ENCODE measurements around the gene FAM216B. TPM values are rescaled to one million over a fixed set of nuclear protein-coding genes. Genes with fewer than 3 reads are reported as not detected.
"Not testable (repeated sequence)": the region's sequence is repeated elsewhere in the genome, so short reads cannot be mapped to it uniquely, and the experiment has no call there.

The FAM216B gene
- total RNA-seq, 1 experiment from 2014 or later: not detected

DNA sequence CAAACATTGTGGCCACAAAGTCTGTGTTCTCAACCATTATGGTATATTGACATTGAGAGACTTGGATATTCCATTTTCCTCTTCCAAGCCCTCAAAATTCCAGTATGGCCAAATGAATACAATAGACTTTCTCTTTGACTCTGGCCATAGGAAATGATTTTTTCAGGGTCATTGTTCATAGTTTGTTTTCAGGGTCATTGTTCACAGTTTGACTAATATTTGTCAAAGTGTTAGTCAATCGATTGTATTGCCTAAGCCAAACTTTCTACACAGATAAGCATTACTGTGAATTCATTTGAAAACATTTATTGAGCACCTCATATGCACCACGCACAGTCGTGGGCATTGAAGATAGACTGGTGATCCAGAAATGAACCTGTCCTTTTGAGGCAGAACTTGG is 22.9 kb upstream of the FAM216B start:
- no peak overlapping the region for H3K4me3 ChIP-seq
- H3K27me3 ChIP-seq: no peaks in the 10 kb centered on the region
- H3K9me3 ChIP-seq (replicated peaks): no peaks in the 10 kb centered on the region
- no peak for DNase-seq
- H3K4me1 ChIP-seq: no peaks in the 10 kb centered on the region
- H3K27ac ChIP-seq: no peak overlapping the region
- H3K36me3 ChIP-seq: no peaks in the 10 kb centered on the region

DNA sequence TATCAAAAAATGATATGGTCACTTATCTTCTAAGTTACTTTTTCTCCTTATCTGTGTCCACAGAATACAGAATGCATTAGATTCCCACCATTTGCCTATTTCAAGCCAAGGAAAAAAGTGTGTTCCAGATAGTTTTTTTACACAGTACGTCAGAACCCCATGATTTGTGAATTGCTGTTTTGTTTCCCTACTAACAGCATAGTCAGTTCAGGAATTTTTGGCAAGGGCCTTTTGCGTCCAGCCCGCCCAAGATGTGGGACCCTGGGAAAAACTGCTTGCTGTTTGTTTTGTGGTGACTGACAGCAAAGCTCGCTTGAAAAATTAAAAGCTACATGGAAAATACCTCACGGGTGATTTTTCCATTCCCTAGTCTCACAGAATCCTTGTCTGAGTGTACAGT is 20.4 kb upstream of the FAM216B start:
- no peak for DNase-seq
- H3K27me3 ChIP-seq: no peaks in the 10 kb centered on the region
- no peak overlapping the region for H3K27ac ChIP-seq
- no peaks in the 10 kb centered on the region for H3K9me3 ChIP-seq (replicated peaks)
- H3K36me3 ChIP-seq: no peaks in the 10 kb centered on the region
- no peak overlapping the region for H3K4me3 ChIP-seq
- no peaks in the 10 kb centered on the region for H3K4me1 ChIP-seq

DNA sequence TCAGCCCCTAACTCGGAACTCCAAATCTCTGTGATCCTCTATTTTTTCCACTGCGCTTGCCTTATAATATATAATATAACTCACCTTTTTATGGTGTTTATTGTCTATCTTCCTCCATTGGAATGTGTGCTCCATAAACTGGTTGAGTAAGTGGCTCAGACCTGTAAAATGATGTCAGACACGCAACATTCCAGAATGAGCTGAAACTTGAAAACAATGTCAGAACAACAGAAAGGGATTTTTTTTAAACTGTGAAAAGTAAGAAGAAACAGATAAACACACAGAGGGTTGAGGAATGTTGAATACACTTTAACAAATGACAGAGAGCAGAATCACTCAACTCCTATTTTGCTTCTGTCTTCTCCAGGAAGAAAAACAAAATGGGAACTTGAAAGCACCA is 19.1 kb upstream of the FAM216B start:
- Histone ChIP-seq H3K36me3 (no peaks in the 10 kb centered on the region), H3K27ac (no peak overlapping the region), H3K27me3 (no peaks in the 10 kb centered on the region), H3K4me1 (no peaks in the 10 kb centered on the region), H3K9me3 (replicated peaks) (no peaks in the 10 kb centered on the region), H3K4me3 (no peak overlapping the region)
- no peak for DNase-seq

DNA sequence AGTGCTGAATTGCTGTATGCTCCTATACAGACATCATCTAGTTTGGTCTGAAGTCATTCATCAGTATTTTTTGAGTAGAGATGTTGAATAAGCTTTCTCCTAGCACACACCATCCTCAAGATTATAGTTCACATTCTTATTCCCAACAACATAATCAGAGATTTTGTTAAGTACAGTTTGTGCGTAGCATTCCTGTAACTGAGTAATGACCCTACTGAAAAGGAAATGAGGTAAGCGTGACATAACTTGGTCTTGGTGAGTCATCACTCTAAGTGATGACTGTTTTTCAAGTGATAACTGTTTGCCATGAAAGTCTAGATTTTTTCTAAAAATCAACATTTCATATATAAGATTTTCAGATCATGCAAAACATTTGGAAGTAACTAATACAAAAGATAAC is 18.5 kb upstream of the FAM216B start:
- H3K27me3 ChIP-seq: no peaks in the 10 kb centered on the region
- H3K4me1 ChIP-seq: no peaks in the 10 kb centered on the region
- H3K9me3 ChIP-seq (replicated peaks): no peaks in the 10 kb centered on the region
- H3K27ac ChIP-seq: no peak overlapping the region
- no peak overlapping the region for H3K4me3 ChIP-seq
- DNase-seq: no peak
- no peaks in the 10 kb centered on the region for H3K36me3 ChIP-seq

DNA sequence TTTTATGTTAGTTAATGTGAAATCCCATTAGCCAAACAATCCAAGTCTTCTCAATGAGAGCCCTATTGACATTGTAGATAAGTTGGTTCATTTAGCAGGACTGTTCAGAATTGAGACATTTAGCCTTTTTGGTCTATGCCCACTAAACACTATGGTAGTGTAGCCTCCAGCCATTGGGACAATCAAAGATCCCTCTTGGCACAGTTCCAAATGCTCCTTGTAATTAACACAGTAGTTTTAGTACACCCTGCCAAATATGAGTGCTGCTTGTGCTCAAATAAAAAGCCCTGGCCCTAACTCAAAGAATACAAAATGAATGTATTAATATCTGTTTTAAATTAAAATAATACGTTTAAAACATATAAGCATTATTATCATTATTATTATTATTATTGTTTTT is 15.4 kb upstream of the FAM216B start:
- Histone ChIP-seq H3K9me3 (replicated peaks) (no peaks in the 10 kb centered on the region), H3K27ac (no peak overlapping the region), H3K4me3 (no peak overlapping the region), H3K36me3 (no peaks in the 10 kb centered on the region), H3K4me1 (no peaks in the 10 kb centered on the region), H3K27me3 (no peaks in the 10 kb centered on the region)
- no peak for DNase-seq

DNA sequence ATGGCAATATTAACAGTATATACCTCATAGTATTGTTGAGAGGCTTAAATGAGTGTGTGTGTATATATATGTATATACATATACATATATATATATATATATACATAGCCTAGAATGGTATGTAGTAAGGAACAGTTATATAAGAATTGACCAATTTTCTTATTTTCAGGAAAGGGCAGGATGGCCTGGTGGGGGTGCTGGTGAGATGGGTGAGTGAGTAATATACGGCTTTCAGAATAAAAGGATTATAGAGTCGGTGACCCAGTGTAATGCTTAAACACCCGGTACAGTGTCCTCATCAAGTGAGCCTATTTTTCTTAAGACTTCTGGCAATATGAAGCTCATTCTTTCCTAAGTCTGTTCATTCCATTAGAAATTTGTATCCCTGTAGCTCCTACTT is 11.7 kb upstream of the FAM216B start:
- no peaks in the 10 kb centered on the region for H3K36me3 ChIP-seq
- no peak overlapping the region for H3K4me3 ChIP-seq
- no peaks in the 10 kb centered on the region for H3K4me1 ChIP-seq
- no peak overlapping the region for H3K27ac ChIP-seq
- H3K27me3 ChIP-seq: no peaks in the 10 kb centered on the region
- DNase-seq: no peak
- H3K9me3 ChIP-seq (replicated peaks): no peaks in the 10 kb centered on the region

DNA sequence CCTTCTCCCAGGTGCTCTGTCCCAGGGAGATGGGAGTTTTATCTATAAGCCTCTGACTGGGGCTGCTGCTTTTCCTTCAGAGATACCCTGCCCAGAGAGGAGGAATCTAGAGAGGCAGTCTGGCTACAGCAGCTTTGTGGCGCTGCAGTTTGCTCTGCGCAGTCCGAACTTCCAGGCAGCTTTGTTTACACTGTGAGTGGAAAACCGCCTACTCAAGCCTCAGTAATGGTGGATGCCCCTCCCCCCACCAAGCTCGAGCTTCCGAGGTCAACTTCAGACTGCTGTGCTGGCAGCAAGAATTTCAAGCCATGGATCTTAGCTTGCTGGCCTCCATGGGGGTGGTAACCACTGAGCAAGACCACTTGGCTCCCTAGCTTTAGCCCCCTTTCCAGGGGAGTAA is 4.8 kb upstream of the FAM216B start:
- not testable (repeated sequence) for H3K27me3 ChIP-seq; H3K9me3 ChIP-seq (replicated peaks); H3K27ac ChIP-seq; H3K4me3 ChIP-seq; H3K36me3 ChIP-seq; DNase-seq; H3K4me1 ChIP-seq

DNA sequence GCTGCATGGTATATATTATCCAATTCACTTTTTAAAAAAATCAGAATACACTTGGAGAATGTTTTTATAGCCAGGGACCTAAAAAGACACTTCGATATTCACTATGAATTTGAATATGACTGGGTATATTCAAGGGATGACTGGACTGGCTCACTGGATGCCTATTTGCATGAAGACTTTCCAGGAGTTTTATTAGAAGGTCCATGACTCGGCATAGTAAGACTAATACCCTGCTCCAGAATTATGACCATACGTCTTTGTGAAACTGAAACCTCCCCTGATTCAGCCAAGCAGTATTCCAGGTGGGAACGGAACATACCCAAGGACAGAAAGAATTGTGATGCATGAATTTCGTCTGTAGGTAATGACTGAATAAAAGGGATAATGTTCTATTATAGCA is 3.9 kb upstream of the FAM216B start:
- no peak overlapping the region for H3K27ac ChIP-seq
- no peaks in the 10 kb centered on the region for H3K27me3 ChIP-seq
- no peak overlapping the region for H3K4me3 ChIP-seq
- H3K4me1 ChIP-seq: no peaks in the 10 kb centered on the region
- DNase-seq: no peak
- H3K9me3 ChIP-seq (replicated peaks): no peaks in the 10 kb centered on the region
- no peaks in the 10 kb centered on the region for H3K36me3 ChIP-seq

DNA sequence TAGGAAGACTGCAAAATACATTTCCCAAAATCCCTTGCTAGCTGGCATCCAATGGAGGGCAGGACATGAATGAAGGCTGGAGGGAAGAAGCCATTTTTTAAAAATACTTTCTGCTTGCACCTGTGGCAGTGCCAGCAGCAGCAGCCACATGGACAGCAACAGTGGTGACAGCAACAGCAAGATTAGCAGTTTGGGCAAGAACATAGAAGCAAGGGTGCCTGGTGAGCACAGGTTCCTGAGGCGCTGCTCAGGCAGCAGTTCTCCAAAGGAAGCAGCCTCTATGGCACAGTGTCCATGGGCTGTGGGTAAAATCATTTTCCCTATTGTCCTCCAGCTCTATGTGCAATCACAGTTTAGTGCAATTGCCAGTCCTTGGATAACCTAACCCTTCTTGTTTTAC is 1.3 kb upstream of the FAM216B start:
- no peaks in the 10 kb centered on the region for H3K27me3 ChIP-seq
- no peaks in the 10 kb centered on the region for H3K4me1 ChIP-seq
- no peak overlapping the region for H3K4me3 ChIP-seq
- H3K27ac ChIP-seq: no peak overlapping the region
- H3K36me3 ChIP-seq: no peaks in the 10 kb centered on the region
- no peak for DNase-seq
- H3K9me3 ChIP-seq (replicated peaks): no peaks in the 10 kb centered on the region

DNA sequence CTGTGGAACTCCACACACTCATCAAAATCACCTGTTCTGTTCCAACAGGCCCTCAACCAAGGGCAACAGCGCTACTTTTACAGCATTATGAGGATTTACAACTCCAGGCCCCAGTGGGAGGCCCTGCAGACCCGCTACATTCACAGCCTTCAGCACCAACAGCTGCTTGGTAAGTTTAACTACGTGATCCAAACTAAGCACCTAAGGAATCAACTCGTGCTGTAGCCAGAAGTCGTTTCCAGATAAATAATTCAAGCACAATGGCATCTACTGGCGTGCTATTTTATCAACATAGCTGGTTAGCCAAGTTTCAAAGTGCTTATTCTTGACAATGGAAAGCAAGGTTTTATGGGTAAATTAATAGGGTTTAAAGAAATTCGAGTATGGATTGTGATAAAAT is 5.3 kb downstream of the FAM216B start:
- H3K4me1 ChIP-seq: no peaks in the 10 kb centered on the region
- H3K36me3 ChIP-seq: no peaks in the 10 kb centered on the region
- no peak overlapping the region for H3K27ac ChIP-seq
- H3K27me3 ChIP-seq: no peaks in the 10 kb centered on the region
- no peak for DNase-seq
- no peak overlapping the region for H3K4me3 ChIP-seq
- no peaks in the 10 kb centered on the region for H3K9me3 ChIP-seq (replicated peaks)

DNA sequence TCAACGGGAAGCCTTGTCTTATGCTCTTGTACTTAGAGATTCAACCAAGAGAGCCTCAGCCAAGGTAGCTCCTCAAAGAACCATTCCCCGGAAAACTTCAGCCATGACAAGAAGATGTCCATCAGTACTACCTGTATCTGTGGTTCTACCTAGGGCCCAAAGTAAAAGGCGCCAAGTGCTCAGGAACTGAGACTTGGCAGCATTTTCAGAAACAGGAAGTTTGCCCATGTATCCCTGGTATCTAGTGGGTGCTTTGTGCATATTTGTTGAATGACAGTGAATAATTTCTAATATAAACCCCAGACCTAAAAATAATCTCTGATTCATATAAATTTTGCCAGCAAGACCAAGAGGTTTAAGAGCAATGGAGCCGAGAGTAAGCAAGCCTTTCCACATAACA is 7.2 kb downstream of the FAM216B start:
- Histone ChIP-seq H3K27ac (no peak overlapping the region), H3K27me3 (no peaks in the 10 kb centered on the region), H3K4me3 (no peak overlapping the region), H3K4me1 (no peaks in the 10 kb centered on the region), H3K9me3 (replicated peaks) (no peaks in the 10 kb centered on the region), H3K36me3 (no peaks in the 10 kb centered on the region)
- no peak for DNase-seq

DNA sequence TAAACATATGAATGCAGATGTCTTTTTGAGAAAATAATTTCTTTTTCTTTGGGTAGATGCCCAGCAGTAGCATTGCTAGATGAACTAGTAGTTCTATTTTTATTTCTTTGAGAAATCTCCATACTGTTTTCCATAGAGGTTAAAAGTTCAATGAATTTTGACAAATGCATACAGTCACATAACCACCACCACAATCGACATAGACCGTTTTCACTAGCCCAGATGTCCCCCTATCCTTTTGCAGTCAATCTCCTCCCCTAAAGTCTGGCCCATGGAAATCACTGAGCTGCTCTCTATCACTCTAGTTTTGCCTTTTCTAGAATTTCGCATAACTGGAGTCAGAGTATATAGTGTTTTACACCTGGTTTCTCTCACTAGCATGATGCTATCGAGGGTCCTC is 10.8 kb downstream of the FAM216B start:
- Histone ChIP-seq H3K4me3 (no peak overlapping the region), H3K9me3 (replicated peaks) (no peaks in the 10 kb centered on the region), H3K36me3 (no peaks in the 10 kb centered on the region), H3K27ac (no peak overlapping the region), H3K27me3 (no peaks in the 10 kb centered on the region; the same call in 1 of the 2 replicates), H3K4me1 (no peaks in the 10 kb centered on the region)
- no peak for DNase-seq

DNA sequence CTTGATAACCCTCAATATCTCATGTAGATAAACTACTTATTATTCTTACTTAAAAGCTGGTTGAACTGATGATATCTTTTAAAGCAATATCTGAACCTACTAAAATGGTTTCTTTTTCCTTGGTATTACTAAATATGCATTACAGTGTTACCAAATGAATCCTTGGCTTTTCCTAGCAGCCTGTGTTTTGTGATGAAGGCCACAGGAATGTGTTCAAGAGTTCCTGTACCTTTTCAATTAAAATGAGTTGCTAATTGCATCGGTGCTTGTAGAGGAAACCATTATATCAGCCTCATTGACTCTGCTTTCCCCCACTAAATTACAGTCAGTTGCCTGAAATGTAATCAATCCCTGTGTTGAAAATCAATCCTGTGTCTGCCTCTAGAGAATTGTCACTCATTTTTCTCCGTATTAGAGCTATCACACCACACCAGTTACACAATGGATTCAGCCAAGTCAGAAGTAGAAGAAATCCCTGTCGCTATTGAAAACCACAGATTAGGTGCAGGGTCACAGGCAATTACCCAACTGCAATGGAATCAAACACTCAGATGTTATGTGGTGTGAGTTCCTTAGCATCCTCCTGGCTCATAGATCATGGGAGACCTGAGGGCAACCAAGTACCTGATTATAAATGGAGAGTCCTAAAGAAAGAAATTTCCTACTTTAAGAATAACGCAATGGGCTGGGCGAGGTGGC is 13.3 kb downstream of the FAM216B start:
- no peaks in the 10 kb centered on the region for H3K4me1 ChIP-seq
- no peak overlapping the region for H3K27ac ChIP-seq
- H3K36me3 ChIP-seq: no peaks in the 10 kb centered on the region
- no peaks in the 10 kb centered on the region; the same call in 1 of the 2 replicates for H3K27me3 ChIP-seq
- H3K4me3 ChIP-seq: no peak overlapping the region
- no peaks in the 10 kb centered on the region for H3K9me3 ChIP-seq (replicated peaks)
- DNase-seq: no peak

DNA sequence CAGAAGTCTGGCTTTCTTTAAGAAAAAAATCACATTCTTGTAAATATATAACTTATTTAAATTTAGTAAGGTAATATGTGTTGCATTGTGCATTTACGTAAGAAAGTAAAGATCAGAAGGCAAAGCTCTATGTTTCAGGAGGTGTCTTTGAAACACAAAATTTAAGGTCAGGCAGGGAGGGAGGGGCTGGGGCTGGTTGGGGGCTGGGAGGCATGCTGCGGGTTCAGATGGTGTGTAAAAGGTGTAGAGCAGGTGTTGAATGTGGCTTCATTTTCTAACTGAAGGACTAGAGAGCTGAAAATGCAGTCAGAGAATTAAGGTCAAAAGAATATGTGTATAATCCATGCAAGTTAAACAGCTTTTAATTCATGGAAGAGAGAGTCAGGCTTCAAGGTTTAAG is 14.3 kb downstream of the FAM216B start:
- DNase-seq: no peak
- Histone ChIP-seq H3K36me3 (no peaks in the 10 kb centered on the region), H3K9me3 (replicated peaks) (no peaks in the 10 kb centered on the region), H3K27me3 (no peaks in the 10 kb centered on the region; the same call in 1 of the 2 replicates), H3K27ac (no peak overlapping the region), H3K4me1 (no peaks in the 10 kb centered on the region), H3K4me3 (no peak overlapping the region)

DNA sequence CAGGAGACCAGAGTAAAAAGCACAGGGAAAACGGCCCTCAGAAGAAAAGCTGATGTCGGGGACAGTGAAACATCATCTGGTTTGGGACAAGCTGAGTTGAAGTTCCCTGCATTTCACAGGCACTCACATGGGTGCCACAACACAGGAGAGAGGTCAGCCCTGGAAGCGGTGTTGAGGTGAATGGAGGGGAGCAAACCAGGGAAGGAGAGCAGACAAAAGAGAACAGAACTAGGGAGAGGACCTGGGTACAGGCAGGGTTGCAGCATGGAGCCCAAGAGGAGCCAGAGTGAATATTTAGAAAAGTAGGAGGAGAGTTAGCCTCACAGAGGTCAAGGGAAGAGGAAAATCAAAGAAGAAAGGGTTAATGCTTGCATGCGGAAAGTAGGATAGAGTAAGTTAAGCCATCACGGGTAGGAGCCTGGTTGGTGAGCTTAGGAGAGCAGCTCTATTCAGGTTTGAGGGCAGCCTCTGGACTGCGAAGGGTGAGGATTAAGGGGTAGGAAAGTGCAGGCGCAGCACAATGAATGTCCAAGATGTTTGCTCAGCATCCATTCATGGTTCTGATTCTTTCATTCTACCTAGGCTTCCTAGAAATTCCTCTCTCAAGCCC is 15.5 kb downstream of the FAM216B start:
- Histone ChIP-seq H3K27ac (no peak overlapping the region), H3K9me3 (replicated peaks) (no peaks in the 10 kb centered on the region), H3K4me3 (no peak overlapping the region), H3K27me3 (no peaks in the 10 kb centered on the region; the same call in 1 of the 2 replicates), H3K4me1 (no peaks in the 10 kb centered on the region), H3K36me3 (no peaks in the 10 kb centered on the region)
- DNase-seq: no peak

DNA sequence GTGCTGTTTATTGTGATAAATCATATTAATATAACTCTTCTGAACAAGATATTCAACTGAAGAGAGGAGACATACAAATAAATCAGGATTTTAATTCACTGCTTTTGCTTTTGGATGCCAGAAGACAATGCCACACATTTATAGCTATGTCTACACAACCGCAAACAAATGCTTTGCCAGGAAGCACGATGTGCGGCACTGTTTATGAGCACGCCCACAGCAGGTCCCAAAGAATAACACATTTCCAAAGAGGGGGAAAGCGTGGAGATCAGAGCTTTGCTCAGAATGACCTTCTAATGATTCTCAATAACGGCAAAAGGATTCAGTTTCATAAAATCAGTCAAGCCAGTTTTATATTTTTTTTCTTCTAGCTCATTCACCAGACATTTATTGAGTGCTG is 16.7 kb downstream of the FAM216B start:
- H3K27ac ChIP-seq: no peak overlapping the region
- no peak overlapping the region for H3K4me3 ChIP-seq
- H3K9me3 ChIP-seq (replicated peaks): no peaks in the 10 kb centered on the region
- no peaks in the 10 kb centered on the region; the same call in 1 of the 2 replicates for H3K27me3 ChIP-seq
- H3K36me3 ChIP-seq: no peaks in the 10 kb centered on the region
- H3K4me1 ChIP-seq: no peaks in the 10 kb centered on the region
- no peak for DNase-seq

Data from SJCRH30 (cell line).